ENCODE results near the gene RAB40B.

DNA sequence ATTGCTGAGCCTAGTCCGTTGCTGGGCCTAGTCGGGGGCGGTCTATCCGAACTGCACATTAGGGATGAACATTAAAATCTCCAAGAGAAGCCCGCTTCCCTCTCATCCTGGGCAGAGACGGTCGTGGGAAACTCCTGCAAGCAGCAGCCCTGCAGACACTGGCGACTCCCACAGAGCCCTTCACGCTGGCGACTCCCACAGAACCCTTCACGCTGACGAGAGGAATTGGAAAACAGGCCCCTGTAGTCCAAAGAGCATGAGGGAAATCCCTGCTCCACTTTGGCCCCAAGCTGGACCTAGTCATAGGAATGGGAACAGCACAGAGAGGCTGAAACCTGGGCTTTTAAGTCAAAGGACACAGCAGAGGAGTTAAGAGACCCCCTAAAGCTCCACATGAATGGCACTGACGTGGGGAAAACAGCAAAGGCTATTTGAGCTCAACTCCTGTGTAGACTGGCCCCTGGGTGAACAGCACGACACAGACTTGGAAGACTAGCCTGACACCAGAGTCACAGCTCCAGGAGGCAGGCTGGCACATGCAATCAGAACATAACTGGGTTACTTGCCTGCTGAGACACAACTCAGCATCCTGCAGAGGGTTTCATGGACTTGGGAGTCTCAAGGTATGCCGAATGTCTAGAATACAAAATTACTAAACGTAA lies 92.4 kb downstream of the RAB40B start:
- TF ChIP-seq, protein P1, sequence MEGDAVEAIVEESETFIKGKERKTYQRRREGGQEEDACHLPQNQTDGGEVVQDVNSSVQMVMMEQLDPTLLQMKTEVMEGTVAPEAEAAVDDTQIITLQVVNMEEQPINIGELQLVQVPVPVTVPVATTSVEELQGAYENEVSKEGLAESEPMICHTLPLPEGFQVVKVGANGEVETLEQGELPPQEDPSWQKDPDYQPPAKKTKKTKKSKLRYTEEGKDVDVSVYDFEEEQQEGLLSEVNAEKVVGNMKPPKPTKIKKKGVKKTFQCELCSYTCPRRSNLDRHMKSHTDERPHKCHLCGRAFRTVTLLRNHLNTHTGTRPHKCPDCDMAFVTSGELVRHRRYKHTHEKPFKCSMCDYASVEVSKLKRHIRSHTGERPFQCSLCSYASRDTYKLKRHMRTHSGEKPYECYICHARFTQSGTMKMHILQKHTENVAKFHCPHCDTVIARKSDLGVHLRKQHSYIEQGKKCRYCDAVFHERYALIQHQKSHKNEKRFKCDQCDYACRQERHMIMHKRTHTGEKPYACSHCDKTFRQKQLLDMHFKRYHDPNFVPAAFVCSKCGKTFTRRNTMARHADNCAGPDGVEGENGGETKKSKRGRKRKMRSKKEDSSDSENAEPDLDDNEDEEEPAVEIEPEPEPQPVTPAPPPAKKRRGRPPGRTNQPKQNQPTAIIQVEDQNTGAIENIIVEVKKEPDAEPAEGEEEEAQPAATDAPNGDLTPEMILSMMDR (IDR thresholded peaks at IDR 0.05), result no peak
- TF ChIP-seq EZH2 (IDR thresholded peaks at IDR 0.05; ENCODE audit: borderline replicate concordance, insufficient read depth, low read depth, low read length, poor library complexity, severe bottlenecking), result no peak

Measured in B cell (primary cell).